ENCODE results near the gene TBC1D30. TPM values are rescaled to one million over a fixed set of nuclear protein-coding genes. Genes with fewer than 3 reads are reported as not detected.

The TBC1D30 gene
- total and polyA plus RNA-seq, 5 donors: 0.57 to 1.6 (median 1.5) TPM

- no peaks in the 10 kb centered on the region for H3K9me3 ChIP-seq (ENCODE audit: control insufficient read depth, low read length)
- ATAC-seq: no peak
- 96% methylated on average over 4 of the region's 4 CpGs for WGBS
- H3K27me3 ChIP-seq (ENCODE audit: control insufficient read depth, insufficient read depth): no peaks in the 10 kb centered on the region
- H3K4me1 ChIP-seq (ENCODE audit: control insufficient read depth, insufficient read depth, low read length): no peaks in the 10 kb centered on the region
- no peak overlapping the region for H3K27ac ChIP-seq (ENCODE audit: low read length)
- no peak overlapping the region for H3K4me3 ChIP-seq (ENCODE audit: low read length)
- intact Hi-C loops (cut with DNase I): no loop called here
- DNase-seq: no peak
These were observed 36.1 kb downstream of the TBC1D30 start for GRCh38 chr12:64860446-64860998.

- Histone ChIP-seq H3K9me3 (ENCODE audit: control insufficient read depth, low read length) (no peaks in the 10 kb centered on the region), H3K4me1 (ENCODE audit: control insufficient read depth, insufficient read depth, low read length) (no peaks in the 10 kb centered on the region), H3K27me3 (ENCODE audit: control insufficient read depth, insufficient read depth) (no peaks in the 10 kb centered on the region), H3K4me3 (ENCODE audit: low read length) (no peak overlapping the region), H3K27ac (ENCODE audit: low read length) (no peak overlapping the region)
- 54% methylated on average over 5 of the region's 5 CpGs for WGBS
- DNase-seq (no peak), ATAC-seq (no peak)
- intact Hi-C loops (cut with DNase I): no loop called here
These were observed 39.9 kb downstream of the TBC1D30 start for GRCh38 chr12:64864319-64864718.

- no peak overlapping the region for H3K27ac ChIP-seq (ENCODE audit: low read length)
- ATAC-seq: no peak
- no peaks in the 10 kb centered on the region for H3K27me3 ChIP-seq (ENCODE audit: control insufficient read depth, insufficient read depth)
- DNase-seq: no peak
- 91% methylated on average over 17 of the region's 17 CpGs for WGBS
- no peaks in the 10 kb centered on the region for H3K9me3 ChIP-seq (ENCODE audit: control insufficient read depth, low read length)
- H3K4me3 ChIP-seq (ENCODE audit: low read length): no peak overlapping the region
- intact Hi-C loops (cut with DNase I): no loop called here
- no peaks in the 10 kb centered on the region for H3K4me1 ChIP-seq (ENCODE audit: control insufficient read depth, insufficient read depth, low read length)
These were observed 50.7 kb downstream of the TBC1D30 start for GRCh38 chr12:64875186-64875585.

- ATAC-seq (no peak), DNase-seq (no peak)
- WGBS: 90% methylated on average over 12 of the region's 12 CpGs
- no peaks in the 10 kb centered on the region for H3K9me3 ChIP-seq (ENCODE audit: control insufficient read depth, low read length)
- no peaks in the 10 kb centered on the region for H3K4me1 ChIP-seq (ENCODE audit: control insufficient read depth, insufficient read depth, low read length)
- no peak overlapping the region for H3K27ac ChIP-seq (ENCODE audit: low read length)
- H3K27me3 ChIP-seq (ENCODE audit: control insufficient read depth, insufficient read depth): no peaks in the 10 kb centered on the region
- H3K4me3 ChIP-seq (ENCODE audit: low read length): no peak overlapping the region
- intact Hi-C loops (cut with DNase I): no loop called here
These were observed 52.1 kb downstream of the TBC1D30 start for GRCh38 chr12:64876388-64877071.

- Histone ChIP-seq H3K9me3 (ENCODE audit: control insufficient read depth, low read length) (no peaks in the 10 kb centered on the region), H3K4me3 (ENCODE audit: low read length) (no peak overlapping the region), H3K27ac (ENCODE audit: low read length) (no peak overlapping the region), H3K4me1 (ENCODE audit: control insufficient read depth, insufficient read depth, low read length) (no peaks in the 10 kb centered on the region), H3K27me3 (ENCODE audit: control insufficient read depth, insufficient read depth) (no peaks in the 10 kb centered on the region)
- 66% methylated on average over 3 of the region's 3 CpGs for WGBS
- intact Hi-C loops (cut with DNase I): no loop called here
- ATAC-seq (no peak), DNase-seq (no peak)
These were observed 53.0 kb downstream of the TBC1D30 start for GRCh38 chr12:64877363-64878004.

GRCh38 chr12:64882687-64883086 is 58.2 kb downstream of the TBC1D30 start:
- no peak for ATAC-seq
- Histone ChIP-seq H3K4me1 (ENCODE audit: control insufficient read depth, insufficient read depth, low read length) (no peaks in the 10 kb centered on the region), H3K27ac (ENCODE audit: low read length) (no peak overlapping the region), H3K27me3 (ENCODE audit: control insufficient read depth, insufficient read depth) (no peaks in the 10 kb centered on the region), H3K4me3 (ENCODE audit: low read length) (no peak overlapping the region), H3K9me3 (ENCODE audit: control insufficient read depth, low read length) (no peaks in the 10 kb centered on the region)
- WGBS: 88% methylated on average over 3 of the region's 3 CpGs
- intact Hi-C loops (cut with DNase I): no loop called here
- no peak for DNase-seq

GRCh38 chr12:64883264-64884163 is 59.1 kb downstream of the TBC1D30 start:
- DNase-seq: no peak

GRCh38 chr12:64884164-64884542 is 59.7 kb downstream of the TBC1D30 start:
- ATAC-seq (no peak), DNase-seq (no peak)
- H3K4me1 ChIP-seq (ENCODE audit: control insufficient read depth, insufficient read depth, low read length): no peaks in the 10 kb centered on the region
- no peaks in the 10 kb centered on the region for H3K27me3 ChIP-seq (ENCODE audit: control insufficient read depth, insufficient read depth)
- intact Hi-C loops (cut with DNase I): no loop called here
- H3K9me3 ChIP-seq (ENCODE audit: control insufficient read depth, low read length): no peaks in the 10 kb centered on the region
- no peak overlapping the region for H3K4me3 ChIP-seq (ENCODE audit: low read length)
- H3K27ac ChIP-seq (ENCODE audit: low read length): no peak overlapping the region
- WGBS: 87% methylated on average over 3 of the region's 3 CpGs

More at GRCh38 chr12:64883264-64884163, 59.1 kb downstream of the TBC1D30 start:
- Histone ChIP-seq H3K4me3 (ENCODE audit: low read length) (no peak overlapping the region), H3K27me3 (ENCODE audit: control insufficient read depth, insufficient read depth) (no peaks in the 10 kb centered on the region), H3K27ac (ENCODE audit: low read length) (no peak overlapping the region), H3K9me3 (ENCODE audit: control insufficient read depth, low read length) (no peaks in the 10 kb centered on the region), H3K4me1 (ENCODE audit: control insufficient read depth, insufficient read depth, low read length) (no peaks in the 10 kb centered on the region)
- intact Hi-C loops (cut with DNase I): no loop called here
- ATAC-seq: no peak
- 74% methylated on average over 17 of the region's 17 CpGs for WGBS

GRCh38 chr12:64884728-64885127 is 60.3 kb downstream of the TBC1D30 start:
- no peak for DNase-seq
- no peaks in the 10 kb centered on the region for H3K27me3 ChIP-seq (ENCODE audit: control insufficient read depth, insufficient read depth)
- no peaks in the 10 kb centered on the region for H3K9me3 ChIP-seq (ENCODE audit: control insufficient read depth, low read length)
- no peaks in the 10 kb centered on the region for H3K4me1 ChIP-seq (ENCODE audit: control insufficient read depth, insufficient read depth, low read length)
- WGBS: 90% methylated on average over 3 of the region's 3 CpGs
- H3K4me3 ChIP-seq (ENCODE audit: low read length): no peak overlapping the region
- no peak for ATAC-seq
- H3K27ac ChIP-seq (ENCODE audit: low read length): no peak overlapping the region
- intact Hi-C loops (cut with DNase I): no loop called here

GRCh38 chr12:64889434-64890216 is 65.2 kb downstream of the TBC1D30 start:
- no peaks in the 10 kb centered on the region for H3K4me1 ChIP-seq (ENCODE audit: control insufficient read depth, insufficient read depth, low read length)
- H3K27ac ChIP-seq (ENCODE audit: low read length): no peak overlapping the region
- ATAC-seq (no peak), DNase-seq (no peak)
- no peak overlapping the region for H3K4me3 ChIP-seq (ENCODE audit: low read length)
- intact Hi-C loops (cut with DNase I): loop anchor here (5.0 to 10.0 kb wide), 7 partner anchors 218 to 1215 kb away; partner anchors contain the start of gene WIF1 (in 2 of the 4)
- WGBS: 49% methylated on average over 11 of the region's 11 CpGs
- H3K9me3 ChIP-seq (ENCODE audit: control insufficient read depth, low read length): no peaks in the 10 kb centered on the region
- peaks cover 2% of the 10 kb centered on the region for H3K27me3 ChIP-seq (ENCODE audit: control insufficient read depth, insufficient read depth)

Data from right cardiac atrium (tissue), 5 donors.